ENCODE data around the gene C3orf52. TPM values are rescaled to one million over a fixed set of nuclear protein-coding genes. Genes with fewer than 3 reads are reported as not detected.

Gene C3orf52
- total RNA-seq, 3 donors from 2014 or later = 0.64 to 23.6 (median 8.5) TPM

GRCh38 chr3:112043621-112044201 is 42.5 kb upstream of the C3orf52 start:
- no peaks in the 10 kb centered on the region for H3K36me3 ChIP-seq
- H3K27me3 ChIP-seq = no peaks in the 10 kb centered on the region
- H3K27ac ChIP-seq = no peak overlapping the region
- H3K4me1 ChIP-seq = no peaks in the 10 kb centered on the region
- DNase-seq (ENCODE audit: low spot score in 2 of 2) = peak in 1 of 2 donors; percentile 18
- intact Hi-C loops (cut with DNase I; ENCODE audit: low total_unique reads) = no loop called here
- TF ChIP-seq POLR2AphosphoS5 (IDR thresholded peaks at IDR 0.05) (no peak), POLR2A (IDR thresholded peaks at IDR 0.05) (no peak), CTCF (IDR thresholded peaks at IDR 0.05) (peak; percentile 71 to 80 (median 72))
- peak overlapping the region in 1 of 3 donors; percentile 5 for H3K4me3 ChIP-seq
- H3K9me3 ChIP-seq = no peaks in the 10 kb centered on the region

- H3K9me3 ChIP-seq = no peaks in the 10 kb centered on the region
- no peaks in the 10 kb centered on the region for H3K36me3 ChIP-seq
- H3K27me3 ChIP-seq = no peaks in the 10 kb centered on the region
- H3K4me1 ChIP-seq = no peaks in the 10 kb centered on the region
- no peak overlapping the region for H3K4me3 ChIP-seq
- TF ChIP-seq CTCF (IDR thresholded peaks at IDR 0.05) = no peak
- no peak for TF ChIP-seq POLR2A (IDR thresholded peaks at IDR 0.05)
- TF ChIP-seq POLR2AphosphoS5 (IDR thresholded peaks at IDR 0.05) = no peak
- intact Hi-C loops (cut with DNase I; ENCODE audit: low total_unique reads) = no loop called here
- DNase-seq (ENCODE audit: low spot score in 2 of 2) = no peak
- H3K27ac ChIP-seq = no peak overlapping the region
Measured at GRCh38 chr3:112046599-112046998, 39.6 kb upstream of the C3orf52 start.

GRCh38 chr3:112047264-112047663 is 38.9 kb upstream of the C3orf52 start:
- no peak overlapping the region for H3K4me3 ChIP-seq
- H3K4me1 ChIP-seq = no peaks in the 10 kb centered on the region
- DNase-seq (ENCODE audit: low spot score in 2 of 2) = no peak
- H3K27ac ChIP-seq = no peak overlapping the region
- H3K9me3 ChIP-seq = no peaks in the 10 kb centered on the region
- no peaks in the 10 kb centered on the region for H3K36me3 ChIP-seq
- no peaks in the 10 kb centered on the region for H3K27me3 ChIP-seq
- TF ChIP-seq CTCF (IDR thresholded peaks at IDR 0.05) (no peak), POLR2AphosphoS5 (IDR thresholded peaks at IDR 0.05) (no peak), POLR2A (IDR thresholded peaks at IDR 0.05) (no peak)
- intact Hi-C loops (cut with DNase I; ENCODE audit: low total_unique reads) = no loop called here

- H3K36me3 ChIP-seq = no peaks in the 10 kb centered on the region
- no peak for DNase-seq (ENCODE audit: low spot score in 2 of 2)
- no peak overlapping the region for H3K27ac ChIP-seq
- H3K4me3 ChIP-seq = no peak overlapping the region
- no peaks in the 10 kb centered on the region for H3K9me3 ChIP-seq
- no peaks in the 10 kb centered on the region for H3K4me1 ChIP-seq
- no peak for TF ChIP-seq CTCF (IDR thresholded peaks at IDR 0.05)
- no peak for TF ChIP-seq POLR2AphosphoS5 (IDR thresholded peaks at IDR 0.05)
- no peak for TF ChIP-seq POLR2A (IDR thresholded peaks at IDR 0.05)
- no peaks in the 10 kb centered on the region for H3K27me3 ChIP-seq
- intact Hi-C loops (cut with DNase I; ENCODE audit: low total_unique reads) = no loop called here
Measured at GRCh38 chr3:112048911-112049310, 37.3 kb upstream of the C3orf52 start.

GRCh38 chr3:112053229-112053628 is 33.0 kb upstream of the C3orf52 start:
- Histone ChIP-seq H3K36me3 (no peaks in the 10 kb centered on the region), H3K4me3 (no peak overlapping the region), H3K27ac (no peak overlapping the region), H3K4me1 (no peaks in the 10 kb centered on the region), H3K9me3 (no peaks in the 10 kb centered on the region), H3K27me3 (no peaks in the 10 kb centered on the region)
- TF ChIP-seq POLR2AphosphoS5 (IDR thresholded peaks at IDR 0.05) (no peak), CTCF (IDR thresholded peaks at IDR 0.05) (no peak), POLR2A (IDR thresholded peaks at IDR 0.05) (no peak)
- DNase-seq (ENCODE audit: low spot score in 2 of 2) = no peak
- intact Hi-C loops (cut with DNase I; ENCODE audit: low total_unique reads) = no loop called here
